HepG2 (cell line): ENCODE results near the gene PAQR7. TPM values are rescaled to one million over a fixed set of nuclear protein-coding genes. Genes with fewer than 3 reads are reported as not detected.
A peak's percentile ranks its signal among the peaks of the same experiment; 100 is the strongest.

ENCODE experiments used
- EZH2 ChIP-seq: conservative IDR thresholded peaks from 2 replicates; pipeline ENCODE4 v1.6.1; 2012; ENCODE audit warnings: mild to moderate bottlenecking, low read depth, low read length, moderate library complexity
- MYPOP ChIP-seq: sonication (generic); formaldehyde crosslinking; IDR thresholded peaks from 2 replicates; pipeline ENCODE4 v1.8.1; 2023; ENCODE audit warnings: mild to moderate bottlenecking, moderate library complexity, missing genetic modification reagents
- NFAT5 ChIP-seq: sonication (generic); formaldehyde crosslinking; IDR thresholded peaks from 2 replicates; pipeline ENCODE4 v1.4.0; 2020; ENCODE audit warnings: missing genetic modification reagents
- PRDM4 ChIP-seq: sonication (generic); formaldehyde crosslinking; IDR thresholded peaks from 2 replicates; pipeline ENCODE4 v1.9.0; 2021; ENCODE audit warnings: missing genetic modification reagents, borderline replicate concordance
- RARA ChIP-seq: IDR thresholded peaks from 2 replicates; pipeline ENCODE4 v1.6.1; 2016; ENCODE audit warnings: missing genetic modification reagents, missing compliant biosample characterization
- SAFB2 ChIP-seq: sonication (generic); formaldehyde crosslinking; IDR thresholded peaks from 2 replicates; pipeline ENCODE4 v1.5.1; 2020; ENCODE audit warnings: missing genetic modification reagents, low read depth, mild to moderate bottlenecking, borderline replicate concordance
- TFDP2 ChIP-seq: sonication (generic); formaldehyde crosslinking; IDR thresholded peaks from 2 replicates; pipeline ENCODE4 v1.4.0; 2020; ENCODE audit warnings: missing genetic modification reagents
- ZNF138 ChIP-seq: sonication (generic); formaldehyde crosslinking; IDR thresholded peaks from 2 replicates; pipeline ENCODE4 v1.5.0; 2020; ENCODE audit warnings: mild to moderate bottlenecking, low read depth, missing genetic modification reagents
- ZNF317 ChIP-seq: sonication (generic); formaldehyde crosslinking; IDR thresholded peaks from 2 replicates; pipeline ENCODE4 v1.5.0; 2020; ENCODE audit warnings: mild to moderate bottlenecking, missing genetic modification reagents
- ZNF326 ChIP-seq: sonication (generic); formaldehyde crosslinking; IDR thresholded peaks from 2 replicates; pipeline ENCODE4 v1.4.0; 2020; ENCODE audit warnings: missing genetic modification reagents, borderline replicate concordance
- ZNF512B ChIP-seq: sonication (generic); formaldehyde crosslinking; IDR thresholded peaks from 2 replicates; pipeline ENCODE4 v1.5.1; 2020; ENCODE audit warnings: missing genetic modification reagents, mild to moderate bottlenecking, borderline replicate concordance
- ZNF546 ChIP-seq: sonication (generic); formaldehyde crosslinking; conservative IDR thresholded peaks from 2 replicates; pipeline ENCODE4 v1.8.1; 2023; ENCODE audit warnings: mild to moderate bottlenecking, missing genetic modification reagents
- ZNF660 ChIP-seq: sonication (generic); formaldehyde crosslinking; IDR thresholded peaks from 2 replicates; pipeline ENCODE4 v1.5.1; 2020; ENCODE audit warnings: mild to moderate bottlenecking, low read depth, missing genetic modification reagents, borderline replicate concordance
- ZNF709 ChIP-seq: sonication (generic); formaldehyde crosslinking; IDR thresholded peaks from 2 replicates; pipeline ENCODE4 v1.5.0; 2020; ENCODE audit warnings: mild to moderate bottlenecking, missing genetic modification reagents
- ZSCAN20 ChIP-seq: sonication (generic); formaldehyde crosslinking; IDR thresholded peaks from 2 replicates; pipeline ENCODE4 v1.4.0; 2020; ENCODE audit warnings: missing genetic modification reagents, mild to moderate bottlenecking, borderline replicate concordance
- polyA plus RNA-seq, 8 experiments: library from polyadenylated mRNA; depleted of rRNA in 3 of 8; stranded (reverse) in 7 of 8; unstranded in 1 of 8; fragments of >200 nt; fragmentation: Illumina TruSeq in 4 of 8; extraction: Trizol in 4 of 8; gene quantifications; 2 replicates each; pipeline versions ENCODE4 v1.2.1 to v1.2.3, GENCODE V29; 2011 to 2016; ENCODE audit warnings: low read depth in 4 of 8, missing spikeins in 1 of 8, mixed read lengths in 1 of 8; ENCODE audit not compliant: insufficient read depth in 1 of 8
- total RNA-seq, 5 experiments: library from RNA; depleted of rRNA; stranded (reverse); fragments of >200 nt; fragmentation: Illumina TruSeq; extraction: Trizol; gene quantifications; 2 replicates each; pipeline ENCODE4 v1.2.3, GENCODE V29; 2016; ENCODE audit warnings: low read depth in 1 of 5

The PAQR7 gene
- total and polyA plus RNA-seq, 2 of the 13 experiments (the other 11 are each of a cell fraction or from before 2014, with no cell fraction given), result 13.2 to 16.6 TPM

- no peak for TF ChIP-seq NFAT5
- no peak; the same call in 1 of the 2 replicates for TF ChIP-seq ZNF138
- peak; percentile 56; the same call in 1 of the 2 replicates for TF ChIP-seq SAFB2 (CRISPR knock-in tag)
- TF ChIP-seq EZH2, result no peak
- no peak for TF ChIP-seq ZNF326 (CRISPR knock-in tag)
- TF ChIP-seq ZSCAN20 (CRISPR knock-in tag), result no peak
- peak; percentile 56 for TF ChIP-seq RARA (CRISPR knock-in tag)
- TF ChIP-seq ZNF660, result no peak
- TF ChIP-seq TFDP2 (CRISPR knock-in tag), result peak; percentile 46; the same call in 1 of the 2 replicates
- TF ChIP-seq ZNF546 (CRISPR knock-in tag), result no peak
- 0 out of 2 replicates have a peak, but pooled peaks have one; percentile 57 for TF ChIP-seq MYPOP
- TF ChIP-seq ZNF317 (CRISPR knock-in tag), result peak; percentile 80
- peak; percentile 60 for TF ChIP-seq ZNF709 (CRISPR knock-in tag)
- no peak for TF ChIP-seq PRDM4 (CRISPR knock-in tag)
- TF ChIP-seq ZNF512B, result no peak
These were observed 55.8 kb downstream of the PAQR7 start, which contains the start of gene MTFR1L (continued) for GRCh38 chr1:25819491-25820246.
